Trophoblast cell (in vitro differentiated cells and primary cell): ENCODE data around the gene TMEM259.

Experiments used
- DNase-seq, 2 donors: peaks; one replicate each; pipeline ENCODE4 v3.0.0-alpha.2; 2016
- H2AFZ ChIP-seq: 2 replicates; pipeline ENCODE4 v1.6.1; 2013; ENCODE audit warnings: low read length, moderate library complexity, mild to moderate bottlenecking; ENCODE audit not compliant: insufficient read depth, poor library complexity
- H2AK5ac ChIP-seq: 2 replicates; pipeline ENCODE4 v1.6.1; 2013; ENCODE audit warnings: mild to moderate bottlenecking, low read length
- H2BK120ac ChIP-seq: 2 replicates; pipeline ENCODE4 v1.6.1; 2013; ENCODE audit warnings: low read length, mild to moderate bottlenecking, moderate library complexity; ENCODE audit not compliant: insufficient read depth, poor library complexity
- H2BK12ac ChIP-seq: 2 replicates; pipeline ENCODE4 v1.6.1; 2013; ENCODE audit warnings: mild to moderate bottlenecking, low read length, moderate library complexity
- H2BK5ac ChIP-seq: 2 replicates; pipeline ENCODE4 v1.6.1; 2013; ENCODE audit warnings: low read length, low read depth, moderate library complexity, mild to moderate bottlenecking; ENCODE audit not compliant: poor library complexity
- H3K14ac ChIP-seq: 2 replicates; pipeline ENCODE4 v1.6.1; 2013; ENCODE audit warnings: mild to moderate bottlenecking, low read length
- H3K18ac ChIP-seq: 2 replicates; pipeline ENCODE4 v1.6.1; 2013; ENCODE audit warnings: mild to moderate bottlenecking, low read length
- H3K23ac ChIP-seq: 2 replicates; pipeline ENCODE4 v1.6.1; 2013; ENCODE audit warnings: low read length
- H3K27ac ChIP-seq: 2 replicates; pipeline ENCODE4 v1.5.1; 2013; ENCODE audit warnings: low read depth, mild to moderate bottlenecking, inconsistent platforms, low read length, moderate library complexity
- H3K27me3 ChIP-seq: 2 replicates; pipeline ENCODE4 v1.6.1; 2013; ENCODE audit warnings: inconsistent platforms, mild to moderate bottlenecking, low read length, moderate library complexity; ENCODE audit not compliant: insufficient read depth
- H3K36me3 ChIP-seq, 2 experiments: 1 replicate in 1 of 2; 2 replicates in 1 of 2; pipeline ENCODE4 v1.6.1; 2013; ENCODE audit warnings: low read length in 2 of 2, mild to moderate bottlenecking in 2 of 2, moderate library complexity in 1 of 2; ENCODE audit not compliant: insufficient read depth in 2 of 2, control insufficient read depth in 1 of 2
- H3K4ac ChIP-seq: 2 replicates; pipeline ENCODE4 v1.6.1; 2013; ENCODE audit warnings: low read depth, mild to moderate bottlenecking, low read length, moderate library complexity
- H3K4me1 ChIP-seq, 2 experiments: 1 replicate in 1 of 2; 2 replicates in 1 of 2; pipeline ENCODE4 v1.6.1; 2013; ENCODE audit warnings: low read length in 2 of 2, mild to moderate bottlenecking in 2 of 2, moderate library complexity in 1 of 2; ENCODE audit not compliant: insufficient read depth in 2 of 2, control insufficient read depth in 1 of 2
- H3K4me2 ChIP-seq: 2 replicates; pipeline ENCODE4 v1.6.1; 2013; ENCODE audit warnings: inconsistent platforms, mild to moderate bottlenecking, low read length, moderate library complexity
- H3K4me3 ChIP-seq: 2 replicates; pipeline ENCODE4 v1.5.1; 2013; ENCODE audit warnings: mild to moderate bottlenecking, low read depth, low read length, inconsistent platforms
- H3K79me1 ChIP-seq: one replicate; pipeline ENCODE4 v1.6.1; 2013; ENCODE audit warnings: low read length
- H3K79me2 ChIP-seq: 2 replicates; pipeline ENCODE4 v1.6.1; 2013; ENCODE audit warnings: low read length, mild to moderate bottlenecking; ENCODE audit not compliant: control insufficient read depth, insufficient read depth, poor library complexity
- H3K9ac ChIP-seq: 2 replicates; pipeline ENCODE4 v1.6.1; 2013; ENCODE audit warnings: mild to moderate bottlenecking, low read length
- H3K9me3 ChIP-seq: 2 replicates; pipeline ENCODE4 v1.6.1; 2013; ENCODE audit warnings: low read depth, mild to moderate bottlenecking, control low read depth, inconsistent platforms, low read length; ENCODE audit not compliant: insufficient read depth
- H4K12ac ChIP-seq: 2 replicates; pipeline ENCODE4 v1.6.1; 2013; ENCODE audit warnings: low read depth, mild to moderate bottlenecking, low read length, moderate library complexity
- H4K8ac ChIP-seq: 2 replicates; pipeline ENCODE4 v1.6.1; 2013; ENCODE audit warnings: low read depth, mild to moderate bottlenecking, low read length, moderate library complexity
- H4K91ac ChIP-seq: one replicate; pipeline ENCODE4 v1.6.1; 2013; ENCODE audit warnings: low read depth, mild to moderate bottlenecking, low read length, moderate library complexity
- WGBS: extraction: QIAGEN DNeasy Blood & Tissue Kit; methylation state at CpG from one replicate; pipeline ENCODE4 v1.1.7; 2013; ENCODE audit warnings: missing lambda C conversion rate; ENCODE audit not compliant: insufficient read length, insufficient coverage; ENCODE audit errors: extremely low coverage; 5-methylcytosine and 5-hydroxymethylcytosine counted together

Gene TMEM259

GRCh38 chr19:1002600-1002999, 18.3 kb downstream of the TMEM259 start:
- Histone ChIP-seq H3K27me3 (peaks cover 13% of the 10 kb centered on the region), H3K79me2 (no peaks in the 10 kb centered on the region), H3K4ac (no peak overlapping the region), H3K4me1 (no peaks in the 10 kb centered on the region), H3K18ac (no peak overlapping the region), H2AFZ (no peak overlapping the region), H3K9me3 (peaks cover 3% of the 10 kb centered on the region), H4K12ac (no peak overlapping the region), H3K4me3 (no peak overlapping the region), H2AK5ac (no peak overlapping the region), H4K8ac (no peak overlapping the region), H3K23ac (no peak overlapping the region), H3K36me3 (peaks cover 0 to 2% of the 10 kb centered on the region in 2 experiments), H2BK12ac (no peak overlapping the region), H4K91ac (no peak overlapping the region), H3K4me2 (no peak overlapping the region), H3K79me1 (peaks cover 2% of the 10 kb centered on the region), H2BK120ac (no peak overlapping the region), H3K9ac (no peak overlapping the region), H3K27ac (no peak overlapping the region), H2BK5ac (no peak overlapping the region), H3K14ac (no peak overlapping the region)
- no CpG with 5 or more reads among the region's 4 CpGs for WGBS
- DNase-seq: no peak

- peak in 1 of 2 donors; percentile 70 for DNase-seq
- Histone ChIP-seq H3K9me3 (peaks cover 3% of the 10 kb centered on the region), H2BK12ac (no peak overlapping the region), H4K8ac (no peak overlapping the region), H2AK5ac (no peak overlapping the region), H3K18ac (no peak overlapping the region), H2AFZ (no peak overlapping the region), H4K12ac (no peak overlapping the region), H3K79me2 (no peaks in the 10 kb centered on the region), H3K27ac (no peak overlapping the region), H3K23ac (no peak overlapping the region), H3K4me2 (no peak overlapping the region), H3K36me3 (no peaks in the 10 kb centered on the region), H3K9ac (no peak overlapping the region), H3K4me3 (no peak overlapping the region), H3K27me3 (peaks cover 13% of the 10 kb centered on the region), H2BK5ac (no peak overlapping the region), H3K4ac (no peak overlapping the region), H3K4me1 (no peaks in the 10 kb centered on the region), H3K14ac (no peak overlapping the region), H2BK120ac (no peak overlapping the region), H4K91ac (no peak overlapping the region), H3K79me1 (peaks cover 2% of the 10 kb centered on the region)
- WGBS: no CpG with 5 or more reads among the region's 20 CpGs
Measured at GRCh38 chr19:1001538-1002166, 19.3 kb downstream of the TMEM259 start.

- no peak overlapping the region for H3K23ac ChIP-seq
- peak overlapping the region; percentile 77 for H3K4me2 ChIP-seq
- no peak overlapping the region for H2BK12ac ChIP-seq
- peaks cover 13% of the 10 kb centered on the region for H3K27me3 ChIP-seq
- H3K14ac ChIP-seq: no peak overlapping the region
- no peak overlapping the region for H4K12ac ChIP-seq
- no peak for DNase-seq
- H3K79me2 ChIP-seq: no peaks in the 10 kb centered on the region
- H3K4me1 ChIP-seq: peaks cover 7 to 8% of the 10 kb centered on the region in 2 experiments
- no peak overlapping the region for H3K9ac ChIP-seq
- H4K91ac ChIP-seq: peak overlapping the region; percentile 2
- no peak overlapping the region for H3K4ac ChIP-seq
- peak overlapping the region; percentile 61 for H3K4me3 ChIP-seq
- H3K79me1 ChIP-seq: peaks cover 2% of the 10 kb centered on the region
- no CpG with 5 or more reads among the region's 73 CpGs for WGBS
- H3K27ac ChIP-seq: no peak overlapping the region
- H2AK5ac ChIP-seq: no peak overlapping the region
- H4K8ac ChIP-seq: no peak overlapping the region
- no peak overlapping the region for H2BK120ac ChIP-seq
- H3K9me3 ChIP-seq: peaks cover 3% of the 10 kb centered on the region
- H3K36me3 ChIP-seq: no peaks in the 10 kb centered on the region
- H2AFZ ChIP-seq: no peak overlapping the region
- no peak overlapping the region for H3K18ac ChIP-seq
- H2BK5ac ChIP-seq: no peak overlapping the region
Measured at GRCh38 chr19:1000591-1001537, 20.1 kb downstream of the TMEM259 start.

GRCh38 chr19:1000095-1000494, 20.8 kb downstream of the TMEM259 start, which contains the start of gene GRIN3B:
Gene GRIN3B, plus strand, starts transcription at chr19:1000419. Its CDS starts 19 bp downstream, at chr19:1000438.
- peaks cover 13% of the 10 kb centered on the region for H3K27me3 ChIP-seq
- H3K9ac ChIP-seq: no peak within 1 kb of the TSS
- peak within 1 kb of the TSS; percentile 65 for H3K4me3 ChIP-seq
- H2AK5ac ChIP-seq: no peak within 1 kb of the TSS
- no peak within 1 kb of the TSS for H2AFZ ChIP-seq
- H3K36me3 ChIP-seq: peaks cover 0 to 2% of the 10 kb centered on the region in 2 experiments
- no CpG with 5 or more reads among the region's 43 CpGs for WGBS
- H3K18ac ChIP-seq: no peak within 1 kb of the TSS
- no peak within 1 kb of the TSS for H3K27ac ChIP-seq
- peak within 1 kb of the TSS; percentile 2 for H4K91ac ChIP-seq
- H3K79me2 ChIP-seq: no peaks in the 10 kb centered on the region
- no peak within 1 kb of the TSS for H2BK5ac ChIP-seq
- no peak within 1 kb of the TSS for H2BK12ac ChIP-seq
- H3K9me3 ChIP-seq: peaks cover 6% of the 10 kb centered on the region
- H4K12ac ChIP-seq: no peak within 1 kb of the TSS
- H3K4ac ChIP-seq: no peak within 1 kb of the TSS
- no peak within 1 kb of the TSS for H3K23ac ChIP-seq
- peak; percentile 54 to 70 for DNase-seq
- H3K14ac ChIP-seq: no peak within 1 kb of the TSS
- H2BK120ac ChIP-seq: no peak within 1 kb of the TSS
- H3K79me1 ChIP-seq: peaks cover 2% of the 10 kb centered on the region
- H3K4me2 ChIP-seq: peak within 1 kb of the TSS; percentile 77
- peak within 1 kb of the TSS; percentile 44 for H4K8ac ChIP-seq
- H3K4me1 ChIP-seq: peaks cover 9 to 10% of the 10 kb centered on the region in 2 experiments
